ENCODE data around the gene DDX24.

DNA sequence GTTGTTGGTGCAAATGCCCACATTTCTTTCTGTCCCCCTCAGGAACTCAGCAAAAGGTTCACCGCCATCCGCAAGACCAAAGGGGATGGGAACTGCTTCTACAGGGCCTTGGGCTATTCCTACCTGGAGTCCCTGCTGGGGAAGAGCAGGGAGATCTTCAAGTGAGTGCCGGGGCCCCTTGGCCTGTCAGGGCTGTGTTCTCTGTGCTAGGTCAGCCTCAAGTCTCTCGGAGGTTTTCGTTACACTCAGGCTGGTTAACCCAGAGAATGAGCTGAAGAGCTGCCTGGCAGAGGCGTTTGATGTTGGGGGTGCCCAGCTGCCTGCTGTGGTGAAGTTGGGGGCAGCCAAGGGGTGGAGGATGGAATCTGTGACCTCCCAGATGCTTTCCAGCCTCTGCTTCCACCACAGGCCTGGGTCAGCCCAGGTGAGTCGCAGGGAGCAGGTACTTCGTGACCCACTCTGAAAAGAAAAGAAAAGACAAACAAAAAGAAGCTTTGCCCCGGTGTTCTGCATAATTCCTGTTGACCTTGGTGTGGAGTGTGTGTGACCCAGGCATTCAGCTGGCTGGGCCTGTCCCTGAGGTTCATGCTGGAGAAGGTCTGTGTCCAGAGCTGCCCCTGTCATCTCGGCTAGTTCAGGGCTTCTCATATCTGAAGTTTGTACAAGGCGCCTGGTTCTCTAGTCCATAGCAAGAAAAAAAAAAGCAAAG, 41.9 kb downstream of the DDX24 start:
- TF ChIP-seq GATA3 (IDR thresholded peaks at IDR 0.05; ENCODE audit: low read depth, low read length) = no peak
- no peak for TF ChIP-seq GATA2 (IDR thresholded peaks at IDR 0.05; ENCODE audit: low read depth, low read length)
